Testis (tissue), 3 donors: ENCODE results near the gene ARHGAP22. TPM values are rescaled to one million over a fixed set of nuclear protein-coding genes. Genes with fewer than 3 reads are reported as not detected.

Experiments
- DNase-seq: peaks from one replicate; pipeline ENCODE4 v3.0.0-alpha.2; 2019
- H3K27ac ChIP-seq, 2 donors: fragments of 200-600 bp; sonication (generic); one replicate each; pipeline ENCODE4 v1.5.1; 2019
- H3K27me3 ChIP-seq: fragments of 200-600 bp; sonication (generic); one replicate; pipeline ENCODE4 v1.5.1; 2019
- H3K36me3 ChIP-seq: fragments of 200-600 bp; sonication (generic); one replicate; pipeline ENCODE4 v1.5.1; 2017; ENCODE audit warnings: low read depth; ENCODE audit errors: missing control alignments
- H3K4me1 ChIP-seq: fragments of 200-600 bp; sonication (generic); one replicate; pipeline ENCODE4 v1.5.1; 2019
- H3K4me3 ChIP-seq, 2 donors: fragments of 200-600 bp; sonication (generic); one replicate each; pipeline ENCODE4 v1.5.1; 2017 to 2019
- H3K9me3 ChIP-seq: fragments of 200-600 bp; sonication (generic); one replicate; pipeline ENCODE4 v1.5.1; 2017
- POLR2A ChIP-seq: fragments of 450-650 bp; IDR thresholded peaks from one replicate; pipeline ENCODE4 v1.6.1; 2017; ENCODE audit warnings: antibody characterized with exemption, mild to moderate bottlenecking, moderate library complexity
- WGBS, 2 donors: methylation state at CpG; one replicate each; pipeline ENCODE4 v1.1.5; 2018; 5-methylcytosine and 5-hydroxymethylcytosine counted together
- intact Hi-C: fragments of 100-400 bp; cut with DNase I; formaldehyde crosslinking; loops from one replicate; pipeline ENCODE4 v1.15.1; 2023; ENCODE audit warnings: low total_unique reads
- polyA plus RNA-seq: library from polyadenylated mRNA; stranded (reverse); fragments of 350-450 nt; fragmentation: Illumina TruSeq; extraction: RNeasy Lipid Tissue Mini Kit (QIAGEN cat#74804); gene quantifications from one replicate; pipeline ENCODE4 v1.2.3, GENCODE V29; 2014; ENCODE audit warnings: low read depth, low replicate concordance; ENCODE audit not compliant: insufficient read depth
- total RNA-seq, 2 donors: library from RNA; depleted of rRNA; stranded (reverse); fragments of >200 nt; gene quantifications; one replicate each; pipeline ENCODE4 v1.2.3, GENCODE V29; 2016
- TF ChIP-seq, protein P1 (sequence below), 3 experiments: fragments of 450-650 bp in 2 of 3; fragments of 200-600 bp in 1 of 3; sonication (generic) in 1 of 3; IDR thresholded peaks; one replicate each; pipeline ENCODE4 v1.5.1; 2016 to 2019; ENCODE audit warnings: antibody characterized with exemption in 3 of 3, mild to moderate bottlenecking in 2 of 3, moderate library complexity in 1 of 3

ARHGAP22 gene
- total and polyA plus RNA-seq, 3 donors from 2014 or later, result 6.2 to 11.9 (median 8.8) TPM

DNA sequence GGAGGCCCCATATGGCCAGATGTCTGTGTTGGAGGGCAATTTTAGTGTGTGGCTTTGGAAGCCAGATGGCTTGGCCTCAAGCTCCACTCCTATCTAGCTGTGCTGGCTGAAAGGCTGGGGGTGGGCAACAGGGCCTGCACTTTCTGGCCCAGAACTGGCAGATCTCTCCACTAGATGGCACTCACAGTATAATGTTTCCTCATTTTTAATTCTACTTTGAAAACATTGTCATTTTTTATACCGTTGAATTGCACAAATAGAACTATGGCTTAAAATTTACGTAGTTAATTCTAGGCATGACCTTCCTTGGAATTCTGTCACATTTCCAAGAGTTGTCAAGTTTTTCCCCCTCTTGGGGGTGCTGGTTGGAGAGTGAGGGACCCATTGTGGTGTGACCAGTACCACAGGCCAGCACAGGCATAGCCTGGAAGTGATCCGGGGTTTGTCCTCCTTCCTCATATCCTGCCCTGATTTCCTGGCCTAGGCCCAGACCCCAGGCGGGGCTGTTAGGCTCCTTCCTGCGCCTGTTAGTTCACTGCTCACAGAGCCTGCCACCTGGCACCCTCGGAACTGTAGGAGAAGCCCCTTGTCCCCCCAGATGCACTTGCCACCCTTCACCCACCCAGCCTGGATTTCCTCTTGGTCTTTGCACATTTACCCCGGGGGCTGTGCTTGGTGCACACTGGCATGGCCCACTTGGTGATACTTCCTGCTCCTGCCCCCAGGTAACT is 52.8 kb downstream of the ARHGAP22 start:
- Histone ChIP-seq H3K27me3 (no peaks in the 10 kb centered on the region), H3K4me3 (no peak overlapping the region), H3K27ac (no peak overlapping the region), H3K36me3 (no peaks in the 10 kb centered on the region), H3K4me1 (peaks cover 6% of the 10 kb centered on the region), H3K9me3 (no peaks in the 10 kb centered on the region)
- intact Hi-C loops, result loop anchor here (5.0 kb wide), 1 partner anchor 105 kb away; no protein-coding TSS in a partner anchor
- 54 to 56% methylated on average over 5 to 7 of the region's 7 CpGs for WGBS, 2 donors
- no peak for TF ChIP-seq POLR2A
- TF ChIP-seq, protein P1, sequence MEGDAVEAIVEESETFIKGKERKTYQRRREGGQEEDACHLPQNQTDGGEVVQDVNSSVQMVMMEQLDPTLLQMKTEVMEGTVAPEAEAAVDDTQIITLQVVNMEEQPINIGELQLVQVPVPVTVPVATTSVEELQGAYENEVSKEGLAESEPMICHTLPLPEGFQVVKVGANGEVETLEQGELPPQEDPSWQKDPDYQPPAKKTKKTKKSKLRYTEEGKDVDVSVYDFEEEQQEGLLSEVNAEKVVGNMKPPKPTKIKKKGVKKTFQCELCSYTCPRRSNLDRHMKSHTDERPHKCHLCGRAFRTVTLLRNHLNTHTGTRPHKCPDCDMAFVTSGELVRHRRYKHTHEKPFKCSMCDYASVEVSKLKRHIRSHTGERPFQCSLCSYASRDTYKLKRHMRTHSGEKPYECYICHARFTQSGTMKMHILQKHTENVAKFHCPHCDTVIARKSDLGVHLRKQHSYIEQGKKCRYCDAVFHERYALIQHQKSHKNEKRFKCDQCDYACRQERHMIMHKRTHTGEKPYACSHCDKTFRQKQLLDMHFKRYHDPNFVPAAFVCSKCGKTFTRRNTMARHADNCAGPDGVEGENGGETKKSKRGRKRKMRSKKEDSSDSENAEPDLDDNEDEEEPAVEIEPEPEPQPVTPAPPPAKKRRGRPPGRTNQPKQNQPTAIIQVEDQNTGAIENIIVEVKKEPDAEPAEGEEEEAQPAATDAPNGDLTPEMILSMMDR (IDR thresholded peaks at IDR 0.05), result peak; percentile 57 to 66 (median 60)
- DNase-seq, result peak; percentile 45

DNA sequence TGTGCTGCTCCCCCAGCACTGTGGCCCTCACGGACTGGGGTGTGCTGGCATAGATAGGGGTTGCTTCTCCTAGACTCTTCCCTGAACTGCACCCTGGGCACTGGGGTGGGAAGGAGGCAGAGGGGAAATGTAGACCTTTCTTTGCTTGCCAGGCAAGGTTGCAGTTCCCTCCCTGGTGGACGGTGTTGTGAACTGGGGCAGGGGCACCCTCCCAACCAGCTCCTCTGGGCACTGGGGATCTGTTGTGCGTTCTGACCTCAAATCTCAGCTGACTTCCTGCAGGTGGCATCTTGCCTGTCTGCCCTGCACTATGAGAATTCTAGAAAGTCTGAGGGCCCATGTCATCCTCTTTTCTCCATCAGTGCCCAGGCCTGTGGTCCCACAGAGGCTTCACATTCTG is 53.9 kb downstream of the ARHGAP22 start:
- DNase-seq, result no peak
- Histone ChIP-seq H3K4me3 (no peak overlapping the region), H3K9me3 (no peaks in the 10 kb centered on the region), H3K36me3 (no peaks in the 10 kb centered on the region), H3K4me1 (peaks cover 6% of the 10 kb centered on the region), H3K27me3 (no peaks in the 10 kb centered on the region), H3K27ac (no peak overlapping the region)
- intact Hi-C loops, result loop anchor here (5.0 kb wide), 1 partner anchor 106 kb away; no protein-coding TSS in a partner anchor
- WGBS, 2 donors, result 70 to 83% methylated on average over 3 of the region's 3 CpGs
- TF ChIP-seq, protein P1 (IDR thresholded peaks at IDR 0.05), result no peak
- no peak for TF ChIP-seq POLR2A

DNA sequence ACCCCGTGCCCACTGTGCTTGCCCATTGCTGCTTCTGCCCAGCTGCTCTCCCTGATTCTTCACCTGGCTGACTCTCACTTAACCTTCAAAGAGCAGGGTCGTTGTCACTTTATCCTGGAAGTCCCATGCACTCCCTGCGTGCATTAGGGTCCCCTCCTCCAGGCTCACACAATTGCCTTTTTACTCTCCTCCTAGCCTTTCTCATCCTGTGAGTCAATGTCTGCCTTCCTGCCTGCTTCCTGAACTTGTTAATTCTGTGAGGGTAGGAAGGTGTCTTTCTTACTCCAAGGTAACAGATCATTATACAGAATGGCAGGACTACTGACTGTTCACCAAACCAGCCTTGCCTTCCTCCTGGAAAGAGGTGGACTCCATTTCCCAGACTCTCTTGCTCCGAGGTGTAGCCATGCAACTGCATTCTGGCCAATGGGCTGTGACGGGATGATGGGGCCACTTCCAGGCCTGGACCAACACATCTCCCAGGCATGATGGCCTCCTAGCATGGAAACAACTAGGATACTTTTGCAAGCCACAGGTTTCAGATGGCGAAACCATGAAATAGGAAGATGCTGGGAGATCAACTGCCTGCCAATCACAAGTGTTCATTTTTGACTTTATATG is 54.7 kb downstream of the ARHGAP22 start:
- DNase-seq, result no peak
- WGBS, 2 donors, result 87 to 92% methylated on average over 6 of the region's 6 CpGs
- Histone ChIP-seq H3K27ac (no peak overlapping the region), H3K27me3 (no peaks in the 10 kb centered on the region), H3K4me1 (peaks cover 2% of the 10 kb centered on the region), H3K9me3 (no peaks in the 10 kb centered on the region), H3K36me3 (no peaks in the 10 kb centered on the region), H3K4me3 (no peak overlapping the region)
- no peak for TF ChIP-seq POLR2A
- TF ChIP-seq, protein P1 (IDR thresholded peaks at IDR 0.05), result no peak
- intact Hi-C loops, result loop anchor here (5.0 kb wide), 1 partner anchor 107 kb away; no protein-coding TSS in a partner anchor

DNA sequence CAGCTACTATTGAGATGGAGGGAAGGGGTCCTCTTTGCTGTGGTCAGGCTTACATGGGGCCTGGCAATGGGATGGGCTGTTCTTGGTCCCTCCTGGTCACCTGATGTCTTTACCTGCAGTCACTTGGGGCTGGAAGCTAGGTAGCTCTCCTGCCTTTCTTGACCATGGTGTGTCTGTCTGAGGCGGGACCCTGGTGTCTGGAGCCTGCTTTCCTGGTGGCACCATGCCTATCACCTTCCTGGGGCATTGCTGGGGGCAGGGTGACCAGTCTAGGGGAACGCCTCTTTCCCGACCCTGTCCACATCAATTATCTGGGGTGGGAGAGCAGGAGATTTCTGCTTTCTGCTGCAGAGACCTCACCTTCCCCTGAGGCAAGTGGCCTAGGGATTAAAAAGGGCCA is 55.6 kb downstream of the ARHGAP22 start:
- no peak for DNase-seq
- intact Hi-C loops, result no loop called here
- H3K27me3 ChIP-seq, result no peaks in the 10 kb centered on the region
- 86 to 98% methylated on average over 3 of the region's 3 CpGs for WGBS, 2 donors
- no peaks in the 10 kb centered on the region for H3K36me3 ChIP-seq
- no peaks in the 10 kb centered on the region for H3K4me1 ChIP-seq
- no peak overlapping the region for H3K27ac ChIP-seq
- H3K9me3 ChIP-seq, result no peaks in the 10 kb centered on the region
- H3K4me3 ChIP-seq, result no peak overlapping the region
- TF ChIP-seq, protein P1 (IDR thresholded peaks at IDR 0.05), result no peak
- no peak for TF ChIP-seq POLR2A
